Suprapubic skin (tissue), 3 donors: Measurements from ENCODE around the gene TEP1.

ENCODE experiments used
- CTCF ChIP-seq, 2 donors: fragments of 200-600 bp in 1 of 2; fragments of 450-650 bp in 1 of 2; sonication (generic) in 1 of 2; IDR thresholded peaks; one replicate each; pipeline ENCODE4 v1.5.1; 2016 to 2019; ENCODE audit warnings: antibody characterized with exemption in 2 of 2, mild to moderate bottlenecking in 1 of 2, moderate library complexity in 1 of 2
- POLR2A ChIP-seq, 2 donors: fragments of 450-650 bp; IDR thresholded peaks; one replicate each; pipeline ENCODE4 v1.6.1; 2017; ENCODE audit warnings: antibody characterized with exemption in 2 of 2, mild to moderate bottlenecking in 2 of 2, moderate library complexity in 2 of 2

DNA sequence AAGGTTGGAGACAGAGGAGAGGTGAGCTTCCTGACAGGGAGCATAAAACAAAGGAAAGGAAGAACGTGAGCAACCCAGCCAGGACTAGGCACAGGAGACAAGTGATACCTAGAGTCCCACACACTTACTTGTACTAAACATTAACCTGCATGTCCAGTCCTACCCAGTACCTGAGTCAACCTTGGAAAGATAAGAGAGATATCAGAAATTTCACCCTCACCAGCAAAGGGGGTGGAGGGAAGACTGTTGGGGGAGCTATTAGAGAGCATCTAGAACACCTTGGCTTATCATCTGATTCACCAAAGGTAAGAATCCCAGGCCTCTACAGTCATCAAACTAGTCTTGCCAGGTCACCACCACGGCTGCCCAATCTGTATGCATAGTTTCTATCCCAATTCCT is 11.6 kb upstream of the TEP1 start:
- TF ChIP-seq CTCF (IDR thresholded peaks at IDR 0.05): no peak
- TF ChIP-seq POLR2A (IDR thresholded peaks at IDR 0.05): no peak
